NCI-H460 (cell line): ENCODE results near the gene VCX3A. TPM values are rescaled to one million over a fixed set of nuclear protein-coding genes. Genes with fewer than 3 reads are reported as not detected.
"Not testable (repeated sequence)": the region's sequence is repeated elsewhere in the genome, so short reads cannot be mapped to it uniquely, and the experiment has no call there.

ENCODE experiments used
- DNase-seq: peaks from one replicate; pipeline ENCODE4 v3.0.0-alpha.2; 2016; ENCODE audit warnings: low read depth; ENCODE audit errors: extremely low read depth
- polyA plus RNA-seq: library from polyadenylated mRNA; depleted of rRNA; stranded (reverse); fragments of >200 nt; gene quantifications from 2 replicates; pipeline ENCODE4 v1.2.3, GENCODE V29; 2014; cell fraction: nucleus; rRNA removed
- total RNA-seq: library from RNA; depleted of rRNA; stranded (reverse); fragments of >200 nt; shearing (Covaris generic); gene quantifications from 2 replicates; pipeline ENCODE4 v1.2.3, GENCODE V29; 2014; rRNA removed

Gene VCX3A
- not detected in 2 replicates for total RNA-seq
- polyA plus RNA-seq: not detected in 2 replicates

DNA sequence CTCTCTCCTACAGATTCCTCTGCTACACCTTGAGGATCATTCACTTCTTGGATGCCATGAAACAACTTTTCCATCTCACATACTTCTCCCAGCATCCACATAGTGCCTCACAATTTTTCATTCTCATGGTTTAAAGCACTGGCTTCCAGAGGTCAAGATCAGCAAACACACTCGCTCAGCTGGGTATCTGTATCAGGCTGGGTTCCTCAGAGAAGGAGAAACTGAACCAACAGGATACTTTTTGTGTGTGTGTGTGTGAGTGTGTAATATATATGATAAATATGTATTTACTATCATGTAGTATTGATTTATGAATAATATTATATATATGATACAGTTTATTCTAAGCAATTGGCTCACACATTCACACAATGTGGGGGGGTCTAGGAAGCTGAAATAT is at the start of gene VCX3A:
Gene VCX3A, minus strand, starts transcription at position 101 of the 400 bp plus-strand sequence. CDS start 621 bp downstream, outside the sequence.
- DNase-seq: not testable (repeated sequence)

DNA sequence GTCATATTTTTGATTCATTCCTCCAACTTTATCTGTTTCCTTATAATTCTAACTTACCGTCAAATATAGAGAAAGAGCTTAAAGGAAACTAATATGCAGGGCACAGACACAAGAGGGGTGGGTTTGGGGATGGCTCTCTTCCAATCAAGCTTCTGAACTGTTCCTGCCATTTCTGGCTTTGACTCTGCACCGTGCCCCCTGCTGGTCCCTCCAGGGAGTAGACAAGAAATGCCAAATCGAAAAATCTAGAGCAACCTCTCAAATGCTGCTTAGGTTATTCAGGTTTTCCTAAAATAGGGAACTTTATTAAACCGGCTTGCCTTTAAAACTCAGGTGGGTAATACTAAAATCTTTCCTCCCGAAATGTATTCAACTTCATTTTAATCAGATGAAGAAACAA is 39.8 kb upstream of the VCX3A start:
- DNase-seq: no peak

DNA sequence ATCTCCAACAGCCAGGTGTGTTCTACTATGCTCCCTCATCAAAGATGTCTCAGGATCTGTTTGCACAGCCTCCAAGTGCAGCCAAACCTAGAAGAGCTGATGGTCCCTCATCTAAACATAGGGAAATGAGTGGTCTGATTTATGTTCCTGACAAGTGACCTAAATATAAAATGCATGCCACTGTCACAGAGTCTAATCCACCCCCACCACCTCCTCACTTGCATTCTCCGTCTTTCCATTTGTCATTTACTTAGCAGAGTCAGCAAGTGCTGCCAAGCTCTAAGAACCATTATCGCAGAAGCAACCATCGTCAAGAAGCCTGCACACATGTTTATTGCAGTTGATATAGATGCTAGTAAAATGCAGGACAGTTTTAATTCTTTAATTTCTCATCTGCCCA is 33.1 kb upstream of the VCX3A start:
- DNase-seq: no peak

DNA sequence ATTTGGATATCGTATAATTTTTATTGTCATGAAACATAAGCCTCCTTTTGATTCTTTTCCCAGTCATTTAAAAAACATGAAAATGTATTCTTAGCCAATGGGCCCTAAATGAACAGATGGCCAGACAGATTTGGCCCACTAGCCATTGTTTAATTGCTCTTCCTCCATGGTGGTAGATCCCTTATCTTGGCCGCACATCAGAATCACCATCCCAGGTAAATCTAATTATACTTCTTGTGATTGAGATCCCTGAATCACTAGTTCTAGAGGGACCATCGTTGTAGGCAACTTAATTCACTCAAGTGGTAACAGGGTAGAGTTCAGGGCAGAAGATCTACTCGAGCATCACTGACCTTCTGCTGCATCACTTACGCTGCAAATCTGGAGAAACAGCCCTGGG is 24.1 kb upstream of the VCX3A start:
- no peak for DNase-seq

DNA sequence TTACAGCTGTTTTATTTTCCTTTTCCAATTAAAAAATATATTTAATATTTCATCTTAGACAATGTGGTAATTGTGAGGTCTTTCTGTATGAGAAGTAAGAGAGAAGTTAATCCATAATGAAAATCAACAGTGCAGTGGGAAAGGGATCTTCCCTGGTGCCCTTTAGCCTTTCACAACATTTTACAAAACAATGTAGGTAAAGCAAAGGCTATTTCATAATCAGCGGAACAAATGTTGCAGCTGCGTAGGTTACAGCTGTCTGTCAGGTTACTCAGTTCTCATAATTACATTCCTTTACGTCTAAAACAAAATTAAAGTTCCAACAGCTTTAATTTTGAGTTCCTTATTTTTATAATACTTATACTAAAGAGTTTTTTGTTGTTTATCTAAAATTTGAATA is 22.8 kb upstream of the VCX3A start:
- no peak for DNase-seq

DNA sequence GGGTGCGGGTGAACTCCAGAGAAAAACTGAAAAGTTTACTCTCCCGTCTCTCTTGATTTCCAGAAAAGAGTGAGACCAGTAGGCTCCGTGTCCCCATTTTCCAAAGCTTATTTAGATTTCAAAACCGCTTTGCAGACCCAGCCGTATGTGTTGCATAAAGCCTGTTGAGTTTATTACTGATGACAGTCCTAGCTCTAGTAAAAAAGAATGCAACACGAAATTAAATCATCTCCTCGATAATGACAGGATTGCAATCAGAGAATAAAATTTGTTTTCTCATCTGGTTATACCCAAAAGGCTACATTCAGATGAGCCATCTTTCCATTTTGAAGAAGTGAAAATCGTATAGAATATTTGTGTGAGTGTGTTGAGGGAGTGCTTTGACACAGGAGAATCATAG is 16.1 kb upstream of the VCX3A start:
- DNase-seq: no peak

DNA sequence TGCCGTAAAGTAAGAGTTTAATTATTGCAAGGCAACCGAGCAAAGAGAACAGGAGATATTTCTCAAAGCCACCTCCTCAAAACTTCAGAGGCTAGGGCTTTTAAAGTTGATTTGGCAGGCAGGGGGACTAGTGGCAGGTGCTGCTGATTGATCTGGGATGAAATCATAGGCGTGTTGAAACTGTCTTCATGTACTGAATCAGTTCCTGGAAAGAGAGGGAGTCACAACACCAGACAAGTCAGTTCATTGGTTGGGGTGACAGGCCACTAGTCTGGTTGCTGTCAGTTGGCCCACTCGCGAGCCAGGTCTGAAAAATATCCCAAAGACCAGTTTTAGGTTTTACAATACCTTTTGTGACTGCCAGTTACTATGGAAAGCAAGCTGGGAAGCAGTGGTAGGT is 10.8 kb upstream of the VCX3A start:
- no peak for DNase-seq

DNA sequence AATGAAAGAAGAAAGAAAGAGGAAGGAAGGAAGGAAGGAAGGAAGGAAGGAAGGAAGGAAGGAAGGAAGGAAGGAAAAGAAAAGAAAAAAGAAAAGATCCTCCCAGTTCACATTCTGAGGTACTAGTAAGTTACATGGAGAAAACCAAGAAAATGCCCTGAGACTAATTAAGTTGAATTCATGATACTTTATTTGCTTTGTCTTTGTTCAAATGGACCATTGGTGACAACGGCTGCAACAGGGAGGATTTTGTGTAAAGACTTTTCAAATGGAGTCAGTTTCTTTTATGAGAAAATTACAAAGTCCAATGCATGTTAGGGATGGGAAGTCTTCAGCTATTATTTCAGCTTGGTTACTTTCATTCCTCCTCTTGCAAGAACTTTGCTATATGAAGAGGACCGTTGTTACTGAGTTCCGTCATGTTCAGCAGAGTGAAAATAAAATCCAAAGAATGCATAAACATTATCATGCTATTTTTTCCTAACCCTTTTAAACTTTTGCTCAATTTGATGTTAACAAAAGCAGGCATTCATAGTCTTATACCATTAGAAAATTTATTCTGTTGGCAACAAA is 8.3 kb downstream of the VCX3A start:
- DNase-seq: no peak

DNA sequence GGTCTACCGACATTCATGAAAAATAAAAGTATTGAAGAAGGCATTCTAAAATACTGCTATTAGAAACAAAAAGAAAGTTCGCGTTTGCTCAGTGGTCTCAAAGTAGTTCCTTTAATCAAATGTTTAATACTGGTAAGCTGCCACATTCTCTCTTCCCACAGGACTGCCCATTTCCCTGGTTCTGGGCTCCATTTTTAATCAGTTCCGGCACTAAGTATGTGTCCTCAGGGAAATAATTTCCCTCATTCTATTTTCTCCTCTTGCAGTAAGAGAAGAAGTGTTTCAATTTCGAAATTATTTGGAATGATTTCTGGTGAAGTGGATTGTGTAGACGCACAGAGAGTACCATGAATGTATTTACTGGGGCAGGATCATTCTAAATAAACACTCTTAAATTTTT is 17.5 kb downstream of the VCX3A start:
- DNase-seq: no peak

DNA sequence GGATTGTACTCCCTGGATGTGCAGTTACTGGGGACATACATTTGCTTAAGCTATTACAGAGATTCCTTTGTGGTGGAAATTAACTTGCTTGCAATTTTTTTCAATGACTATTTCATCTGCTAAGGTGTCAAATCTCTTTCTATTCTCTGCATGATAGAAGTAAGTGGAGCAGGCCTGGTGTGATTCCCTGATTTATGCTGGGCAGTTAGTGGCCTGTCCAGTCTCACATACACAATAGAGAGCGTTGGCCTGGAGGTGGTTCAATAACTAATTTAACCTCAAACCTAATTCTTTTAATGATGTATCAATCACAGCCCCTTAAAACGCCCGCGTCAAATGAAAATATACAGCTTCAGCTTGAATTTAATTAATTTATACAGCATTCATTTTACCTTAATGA is 28.5 kb downstream of the VCX3A start:
- DNase-seq: no peak

DNA sequence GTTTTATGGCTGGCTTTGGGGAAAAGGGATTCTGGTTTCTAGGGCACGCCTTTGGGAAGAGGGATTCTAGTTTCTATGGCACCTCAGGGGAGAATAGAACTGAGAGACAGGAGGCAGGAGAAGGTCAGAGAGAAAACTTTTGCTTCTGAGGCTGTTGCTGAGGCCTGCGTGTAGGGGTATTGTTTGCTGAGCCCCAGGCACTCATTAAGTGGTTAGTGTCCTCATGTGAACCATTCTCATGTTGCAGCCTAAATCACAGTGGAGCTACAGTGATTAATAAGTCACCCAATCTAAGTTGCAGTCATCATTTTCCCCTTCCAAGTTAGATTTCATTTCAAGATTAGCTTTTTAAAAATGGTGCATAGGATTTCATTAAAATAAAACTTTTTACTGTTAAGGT is 29.0 kb downstream of the VCX3A start:
- DNase-seq: no peak

DNA sequence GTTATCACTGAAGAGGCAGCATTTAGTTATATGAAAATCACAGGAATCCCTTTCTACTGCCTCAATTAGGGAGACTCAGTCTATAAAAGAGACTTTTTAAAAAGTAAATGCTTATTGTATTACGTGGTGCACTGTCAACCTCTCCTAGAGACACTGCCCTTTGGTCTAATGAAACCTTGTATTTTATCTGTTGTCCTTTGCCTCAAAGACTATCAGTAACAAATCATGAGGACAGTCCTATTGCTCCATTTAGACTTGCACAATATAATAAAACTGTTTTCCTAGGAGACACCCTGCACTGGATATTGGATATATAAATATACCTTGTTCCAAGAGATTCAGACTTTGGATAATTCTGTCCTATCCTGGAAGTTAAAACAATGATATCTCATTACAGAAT is 34.2 kb downstream of the VCX3A start:
- no peak for DNase-seq

DNA sequence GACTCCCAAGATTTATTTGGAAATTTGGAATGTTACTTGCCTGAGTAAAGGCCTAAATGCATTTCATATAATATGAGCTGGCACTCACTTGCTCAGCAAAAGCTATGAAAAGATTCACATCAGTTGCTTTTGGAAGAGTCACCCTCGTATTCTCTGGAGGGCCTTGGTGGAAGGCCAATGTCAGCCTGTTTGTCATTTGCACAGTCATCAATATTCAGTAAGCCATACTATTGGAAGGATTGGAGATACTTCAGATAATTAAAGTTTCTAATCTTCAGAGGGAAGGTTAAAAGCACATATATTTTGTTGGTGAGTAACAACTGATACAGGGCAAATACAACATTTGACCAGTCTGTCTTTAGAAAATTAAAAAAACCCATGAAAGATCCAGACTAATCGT is 36.6 kb downstream of the VCX3A start:
- DNase-seq: no peak
